Measurements from ENCODE around the gene KRTAP1-1.
"Not testable (repeated sequence)": the region's sequence is repeated elsewhere in the genome, so short reads cannot be mapped to it uniquely, and the experiment has no call there.

KRTAP1-1 gene

DNA sequence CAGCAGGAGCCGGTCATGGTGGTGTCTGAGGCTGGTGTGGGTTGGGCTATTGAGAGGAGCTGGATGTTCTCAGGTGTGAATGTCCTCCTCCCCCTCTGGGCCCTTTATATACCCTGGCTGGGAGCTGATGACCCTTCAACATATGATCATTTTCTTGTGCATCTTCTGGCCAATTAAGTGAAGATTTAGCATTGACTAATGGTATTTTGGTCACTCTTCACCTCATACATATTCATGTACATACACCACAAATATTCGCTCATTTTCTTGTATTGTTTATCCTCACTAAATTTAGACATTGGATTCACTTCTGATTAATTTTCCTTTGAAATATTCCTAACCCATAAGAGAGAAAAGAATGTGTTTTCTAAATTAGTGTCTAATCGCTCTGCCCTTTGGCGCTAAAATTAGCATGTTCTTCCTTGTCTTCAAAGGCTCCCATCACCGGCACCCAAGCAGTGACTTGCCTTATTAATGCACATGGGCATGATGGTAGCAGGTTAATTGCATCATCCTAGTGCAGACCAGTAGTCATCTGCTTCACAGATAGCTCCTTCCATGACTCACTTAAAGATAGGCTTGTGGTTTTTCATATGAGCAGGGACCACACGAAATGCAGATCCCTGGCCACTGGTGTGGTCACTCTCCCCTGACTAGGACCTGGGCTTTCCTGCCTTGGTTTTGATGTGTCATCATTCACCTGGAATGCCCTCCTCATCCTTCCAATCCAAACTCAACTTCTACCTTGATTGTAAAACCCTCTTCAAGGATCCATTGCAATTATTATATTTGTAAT, 24.8 kb upstream of the KRTAP1-1 start, which contains the start of gene KRTAP2-4:
Gene KRTAP2-4, minus strand, starts transcription at position 51 of the 796 bp plus-strand sequence. Its CDS starts 34 bp downstream, at position 17.
- no peak within 1 kb of the TSS for H3K27ac ChIP-seq (ENCODE audit: low read length)
- no peaks in the 10 kb centered on the region for H3K9me3 ChIP-seq (ENCODE audit: control insufficient read depth in 2 of 2, low read length in 2 of 2)
- no peaks in the 10 kb centered on the region for H3K36me3 ChIP-seq (ENCODE audit: control insufficient read depth in 2 of 2, insufficient read depth in 2 of 2, low read length in 2 of 2)
- H3K4me1 ChIP-seq (ENCODE audit: control insufficient read depth, insufficient read depth, low read length), result no peaks in the 10 kb centered on the region
- no peaks in the 10 kb centered on the region for H3K27me3 ChIP-seq (ENCODE audit: control insufficient read depth in 1 of 2, insufficient read depth in 2 of 2, low read length in 2 of 2)
- no peak within 1 kb of the TSS for H3K4me3 ChIP-seq (ENCODE audit: low read length in 2 of 2)
- no peak within 1 kb of the TSS for H3K9ac ChIP-seq (ENCODE audit: low read length in 2 of 2)

DNA sequence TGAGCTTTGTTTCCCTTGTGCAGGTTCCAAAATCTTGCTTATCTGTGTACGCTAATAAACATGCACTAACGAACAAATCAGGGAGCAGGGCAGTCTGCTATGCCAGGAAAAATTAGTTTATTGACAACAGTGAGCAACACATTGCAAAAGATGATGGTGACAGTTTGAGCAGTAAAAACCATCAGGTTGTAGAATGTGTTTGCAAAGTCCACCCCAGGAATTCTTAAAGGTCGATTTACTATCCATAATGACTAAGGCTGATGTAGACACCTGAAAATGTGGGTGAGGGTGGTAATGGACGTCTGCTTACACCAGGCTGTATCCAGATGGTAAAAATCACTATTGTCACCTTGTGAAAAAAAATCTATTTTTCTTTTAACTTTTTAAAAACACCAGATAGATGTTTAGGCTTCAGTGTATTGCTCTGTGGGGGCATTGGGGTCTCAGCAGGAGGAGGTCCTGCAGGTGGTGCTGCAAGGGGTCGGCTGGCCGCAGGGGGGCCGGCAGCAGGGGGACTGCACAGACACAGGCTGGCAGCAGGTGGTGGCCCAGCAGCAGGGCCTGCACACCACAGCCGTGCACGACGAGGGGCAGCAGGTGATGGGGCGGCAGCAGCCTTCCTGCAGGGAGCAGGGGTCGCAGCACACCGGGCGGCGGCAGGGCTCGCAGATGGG, 23.9 kb upstream of the KRTAP1-1 start:
- H3K9ac ChIP-seq (ENCODE audit: low read length in 2 of 2); H3K9me3 ChIP-seq (ENCODE audit: control insufficient read depth in 2 of 2, low read length in 2 of 2); H3K27me3 ChIP-seq (ENCODE audit: control insufficient read depth in 1 of 2, insufficient read depth in 2 of 2, low read length in 2 of 2); H3K4me3 ChIP-seq (ENCODE audit: low read length in 2 of 2); H3K36me3 ChIP-seq (ENCODE audit: control insufficient read depth in 2 of 2, insufficient read depth in 2 of 2, low read length in 2 of 2); H3K27ac ChIP-seq (ENCODE audit: low read length); H3K4me1 ChIP-seq (ENCODE audit: control insufficient read depth, insufficient read depth, low read length): not testable (repeated sequence)

DNA sequence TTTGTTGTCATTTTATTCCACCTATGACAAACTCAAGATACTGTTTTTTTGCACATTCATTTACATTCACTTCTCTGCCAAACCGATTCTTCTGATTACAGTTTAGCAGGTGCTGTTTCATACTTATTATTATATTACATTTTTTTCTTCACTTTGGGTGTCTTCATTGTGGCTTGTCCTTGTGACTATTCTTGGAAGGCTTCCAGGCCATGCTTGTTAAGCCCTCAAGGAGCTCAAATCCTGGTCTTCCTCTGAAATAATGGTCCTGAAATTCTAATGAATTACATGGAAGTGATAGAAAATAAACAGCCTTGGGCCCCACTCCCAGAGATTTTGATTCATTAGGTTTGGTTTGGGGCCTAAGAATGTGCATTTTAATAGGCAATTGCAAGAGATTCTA, 23.1 kb upstream of the KRTAP1-1 start:
- Histone ChIP-seq H3K9ac (ENCODE audit: low read length in 2 of 2) (no peak overlapping the region), H3K27ac (ENCODE audit: low read length) (no peak overlapping the region), H3K36me3 (ENCODE audit: control insufficient read depth in 2 of 2, insufficient read depth in 2 of 2, low read length in 2 of 2) (no peaks in the 10 kb centered on the region), H3K9me3 (ENCODE audit: control insufficient read depth in 2 of 2, low read length in 2 of 2) (no peaks in the 10 kb centered on the region), H3K4me1 (ENCODE audit: control insufficient read depth, insufficient read depth, low read length) (no peaks in the 10 kb centered on the region), H3K27me3 (ENCODE audit: control insufficient read depth in 1 of 2, insufficient read depth in 2 of 2, low read length in 2 of 2) (no peaks in the 10 kb centered on the region), H3K4me3 (ENCODE audit: low read length in 2 of 2) (no peak overlapping the region)

DNA sequence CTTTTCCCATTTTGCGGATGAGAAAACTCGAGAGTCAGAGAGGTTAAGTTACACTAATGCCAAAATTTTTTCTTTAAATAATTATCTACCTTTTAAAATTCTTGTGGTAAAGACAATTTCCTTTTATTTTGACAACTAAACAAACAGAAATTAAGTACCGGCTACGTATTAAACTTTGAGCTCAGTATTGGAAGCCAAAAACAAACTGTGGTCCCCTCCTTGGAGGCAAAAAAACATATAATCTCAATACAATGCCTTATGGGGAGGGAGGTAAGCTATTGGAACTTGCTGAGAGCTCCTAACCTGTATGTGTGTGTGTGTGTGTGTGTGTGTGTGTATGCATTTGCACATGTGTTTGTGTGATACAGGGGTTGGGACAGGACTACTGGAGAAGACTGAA, 22.2 kb upstream of the KRTAP1-1 start:
- Histone ChIP-seq H3K27me3 (ENCODE audit: control insufficient read depth in 1 of 2, insufficient read depth in 2 of 2, low read length in 2 of 2) (peaks cover 0 to 2% of the 10 kb centered on the region in 2 donors), H3K9ac (ENCODE audit: low read length in 2 of 2) (no peak overlapping the region), H3K9me3 (ENCODE audit: control insufficient read depth in 2 of 2, low read length in 2 of 2) (peaks cover 0 to 3% of the 10 kb centered on the region in 2 donors), H3K4me1 (ENCODE audit: control insufficient read depth, insufficient read depth, low read length) (no peaks in the 10 kb centered on the region), H3K4me3 (ENCODE audit: low read length in 2 of 2) (no peak overlapping the region), H3K27ac (ENCODE audit: low read length) (no peak overlapping the region), H3K36me3 (ENCODE audit: control insufficient read depth in 2 of 2, insufficient read depth in 2 of 2, low read length in 2 of 2) (no peaks in the 10 kb centered on the region)

DNA sequence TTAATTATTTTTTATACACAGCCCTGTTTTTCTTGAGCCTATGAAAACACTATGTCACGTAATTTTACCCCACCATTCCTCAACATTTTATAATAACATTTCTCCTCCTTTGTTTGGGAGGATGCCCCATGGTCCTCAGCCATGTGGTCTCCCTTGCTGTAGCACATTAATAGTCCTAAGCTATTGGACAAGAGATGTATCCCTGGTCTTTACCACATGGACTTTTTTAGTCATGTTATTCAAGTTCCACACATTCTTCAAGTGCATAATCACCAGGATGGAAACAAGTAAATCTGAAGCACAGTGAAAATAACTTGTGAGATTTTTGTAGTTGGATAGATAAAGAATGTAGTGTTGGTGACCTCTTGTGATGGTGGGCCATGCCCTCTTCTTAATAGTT, 20.7 kb upstream of the KRTAP1-1 start:
- no peak overlapping the region for H3K27ac ChIP-seq (ENCODE audit: low read length)
- H3K9me3 ChIP-seq (ENCODE audit: control insufficient read depth in 2 of 2, low read length in 2 of 2), result peaks cover 0 to 3% of the 10 kb centered on the region in 2 donors
- no peak overlapping the region for H3K4me3 ChIP-seq (ENCODE audit: low read length in 2 of 2)

DNA sequence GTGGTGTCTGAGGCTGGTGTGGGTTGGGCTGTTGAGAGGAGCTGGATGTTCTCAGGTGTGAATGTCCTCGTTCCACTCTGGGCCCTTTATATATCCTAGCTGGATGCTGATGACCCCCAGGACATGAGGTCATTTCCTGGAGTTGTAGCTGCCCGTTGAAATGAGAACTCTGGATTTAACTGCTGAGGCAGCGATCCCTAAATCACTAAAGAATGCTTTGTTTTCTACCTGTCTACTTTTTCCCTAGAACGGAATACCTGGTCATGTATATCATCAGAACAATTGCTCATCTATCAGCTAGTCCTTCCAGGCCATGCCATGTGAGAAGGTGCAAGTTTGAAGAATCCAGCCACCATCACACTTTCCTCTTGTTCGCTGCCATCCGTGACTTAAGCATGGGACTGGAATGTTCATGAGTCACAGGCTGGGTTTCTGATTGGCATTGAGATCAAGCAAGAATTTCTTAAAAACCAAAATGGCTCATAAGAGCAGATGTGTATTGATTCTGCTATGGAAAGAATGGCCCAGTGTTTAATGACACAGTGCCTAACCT, 18.9 kb upstream of the KRTAP1-1 start, which contains the start of gene KRTAP2-3:
Gene KRTAP2-3, minus strand, starts transcription at position 63 of the 553 bp plus-strand sequence. CDS start 64 bp downstream, outside the sequence.
- H3K27me3 ChIP-seq (ENCODE audit: control insufficient read depth in 1 of 2, insufficient read depth in 2 of 2, low read length in 2 of 2), result peaks cover 0 to 2% of the 10 kb centered on the region in 2 donors
- H3K36me3 ChIP-seq (ENCODE audit: control insufficient read depth in 2 of 2, insufficient read depth in 2 of 2, low read length in 2 of 2), result no peaks in the 10 kb centered on the region
- no peak within 1 kb of the TSS for H3K9ac ChIP-seq (ENCODE audit: low read length in 2 of 2)
- no peaks in the 10 kb centered on the region for H3K4me1 ChIP-seq (ENCODE audit: control insufficient read depth, insufficient read depth, low read length)
- no peak within 1 kb of the TSS for H3K27ac ChIP-seq (ENCODE audit: low read length)
- H3K4me3 ChIP-seq (ENCODE audit: low read length in 2 of 2), result no peak within 1 kb of the TSS
- peaks cover 0 to 3% of the 10 kb centered on the region in 2 donors for H3K9me3 ChIP-seq (ENCODE audit: control insufficient read depth in 2 of 2, low read length in 2 of 2)

More for the DNA sequence above, 20.7 kb upstream of the KRTAP1-1 start:
- Histone ChIP-seq H3K9ac (ENCODE audit: low read length in 2 of 2) (no peak overlapping the region), H3K4me1 (ENCODE audit: control insufficient read depth, insufficient read depth, low read length) (no peaks in the 10 kb centered on the region), H3K36me3 (ENCODE audit: control insufficient read depth in 2 of 2, insufficient read depth in 2 of 2, low read length in 2 of 2) (no peaks in the 10 kb centered on the region), H3K27me3 (ENCODE audit: control insufficient read depth in 1 of 2, insufficient read depth in 2 of 2, low read length in 2 of 2) (peaks cover 0 to 2% of the 10 kb centered on the region in 2 donors)

DNA sequence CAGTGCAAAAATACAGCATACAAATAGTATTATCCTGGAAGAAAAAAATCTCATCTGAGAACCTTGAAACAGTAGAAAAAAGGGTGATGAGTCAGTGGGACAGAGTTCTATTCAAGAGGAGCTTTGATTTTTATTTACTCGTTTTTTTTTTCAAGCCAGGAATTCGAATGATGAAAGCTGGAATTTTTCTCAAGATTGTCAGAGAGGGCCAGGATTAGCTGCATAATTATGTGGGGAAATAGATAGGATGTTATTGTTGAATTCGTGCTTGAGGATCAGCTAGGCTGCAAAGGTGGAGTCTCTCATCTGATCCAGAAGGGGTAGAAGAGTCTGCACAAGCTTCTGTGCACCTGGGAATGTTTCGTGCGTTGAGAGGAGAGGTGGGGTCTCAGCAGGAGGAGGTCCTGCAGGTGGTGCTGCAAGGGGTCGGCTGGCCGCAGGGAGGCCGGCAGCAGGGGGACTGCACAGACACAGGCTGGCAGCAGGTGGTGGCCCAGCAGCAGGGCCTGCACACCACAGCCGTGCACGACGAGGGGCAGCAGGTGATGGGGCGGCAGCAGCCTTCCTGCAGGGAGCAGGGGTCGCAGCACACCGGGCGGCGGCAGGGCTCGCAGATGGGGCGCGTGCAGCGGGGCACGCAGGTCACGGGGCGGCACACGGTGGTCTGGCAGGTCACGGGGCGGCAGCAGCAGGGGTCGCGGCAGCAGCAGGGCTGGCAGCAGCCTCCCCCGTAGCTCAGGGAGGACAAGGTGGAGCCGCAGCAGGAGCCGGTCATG, 18.2 kb upstream of the KRTAP1-1 start:
- not testable (repeated sequence) for H3K4me3 ChIP-seq (ENCODE audit: low read length in 2 of 2); H3K36me3 ChIP-seq (ENCODE audit: control insufficient read depth in 2 of 2, insufficient read depth in 2 of 2, low read length in 2 of 2); H3K27me3 ChIP-seq (ENCODE audit: control insufficient read depth in 1 of 2, insufficient read depth in 2 of 2, low read length in 2 of 2); H3K27ac ChIP-seq (ENCODE audit: low read length); H3K9ac ChIP-seq (ENCODE audit: low read length in 2 of 2); H3K9me3 ChIP-seq (ENCODE audit: control insufficient read depth in 2 of 2, low read length in 2 of 2); H3K4me1 ChIP-seq (ENCODE audit: control insufficient read depth, insufficient read depth, low read length)

DNA sequence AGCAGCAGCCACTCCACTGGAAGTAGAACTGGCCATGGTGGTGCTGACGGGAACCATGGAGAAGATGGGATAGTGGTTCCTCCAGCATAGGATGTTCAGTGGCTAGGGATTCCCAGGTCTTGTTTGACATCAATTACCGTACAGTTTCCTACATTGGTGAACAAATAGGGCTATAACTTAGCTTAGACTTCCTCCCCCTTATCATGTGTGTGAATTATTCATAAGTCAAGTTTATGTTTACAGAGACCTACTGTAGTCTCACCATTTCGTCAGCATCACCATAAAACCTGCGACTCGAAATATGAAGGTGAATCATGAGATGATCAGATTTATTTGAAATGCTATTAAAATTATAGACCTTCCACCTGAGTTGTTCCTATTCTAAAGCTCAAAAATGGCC, 17.5 kb upstream of the KRTAP1-1 start:
- peaks cover 0 to 2% of the 10 kb centered on the region in 2 donors for H3K27me3 ChIP-seq (ENCODE audit: control insufficient read depth in 1 of 2, insufficient read depth in 2 of 2, low read length in 2 of 2)
- no peak overlapping the region for H3K4me3 ChIP-seq (ENCODE audit: low read length in 2 of 2)
- no peaks in the 10 kb centered on the region for H3K36me3 ChIP-seq (ENCODE audit: control insufficient read depth in 2 of 2, insufficient read depth in 2 of 2, low read length in 2 of 2)
- peaks cover 0 to 7% of the 10 kb centered on the region in 2 donors for H3K9me3 ChIP-seq (ENCODE audit: control insufficient read depth in 2 of 2, low read length in 2 of 2)
- no peaks in the 10 kb centered on the region for H3K4me1 ChIP-seq (ENCODE audit: control insufficient read depth, insufficient read depth, low read length)
- H3K9ac ChIP-seq (ENCODE audit: low read length in 2 of 2), result no peak overlapping the region
- H3K27ac ChIP-seq (ENCODE audit: low read length), result no peak overlapping the region

DNA sequence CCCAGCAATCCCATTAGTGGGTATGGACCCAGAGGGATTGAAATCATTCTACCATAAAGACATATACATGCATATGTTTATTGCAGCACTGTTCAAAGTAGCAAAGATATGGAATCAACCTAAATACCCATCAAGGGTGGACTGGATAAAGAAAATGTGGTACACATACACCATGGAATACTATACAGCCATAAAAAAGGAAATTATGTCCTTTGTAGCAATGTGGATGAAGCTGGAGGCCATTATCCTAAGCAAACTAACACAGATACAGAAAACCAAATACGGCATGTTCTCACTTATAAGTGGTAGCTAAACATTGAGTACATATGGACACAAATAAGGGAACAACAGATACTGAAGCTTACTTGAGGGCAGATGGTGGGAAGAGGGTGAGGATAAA, 16.3 kb upstream of the KRTAP1-1 start:
- H3K27me3 ChIP-seq (ENCODE audit: control insufficient read depth in 1 of 2, insufficient read depth in 2 of 2, low read length in 2 of 2), result peaks cover 0 to 2% of the 10 kb centered on the region in 2 donors
- peaks cover 0 to 7% of the 10 kb centered on the region in 2 donors for H3K9me3 ChIP-seq (ENCODE audit: control insufficient read depth in 2 of 2, low read length in 2 of 2)

DNA sequence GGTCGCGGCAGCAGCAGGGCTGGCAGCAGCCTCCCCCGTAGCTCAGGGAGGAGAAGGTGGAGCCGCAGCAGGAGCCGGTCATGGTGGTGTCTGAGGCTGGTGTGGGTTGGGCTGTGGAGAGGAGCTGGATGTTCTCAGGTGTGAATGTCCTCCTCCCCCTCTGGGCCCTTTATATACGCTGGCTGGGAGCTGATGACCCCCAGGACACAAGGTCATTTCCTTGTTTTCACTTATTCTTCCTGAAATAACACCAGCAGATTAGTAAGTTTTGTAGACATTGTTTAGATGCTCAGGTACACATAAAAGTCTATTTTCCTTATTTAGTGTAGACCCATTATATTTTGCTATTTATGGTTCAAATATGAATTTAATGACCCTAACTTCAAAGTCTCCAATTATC, 13.9 kb upstream of the KRTAP1-1 start, which contains the start of gene KRTAP2-2:
Gene KRTAP2-2, minus strand, starts transcription at position 101 of the 400 bp plus-strand sequence. Its CDS starts 19 bp downstream, at position 82.
- not testable (repeated sequence) for H3K9ac ChIP-seq (ENCODE audit: low read length in 2 of 2); H3K4me3 ChIP-seq (ENCODE audit: low read length in 2 of 2); H3K36me3 ChIP-seq (ENCODE audit: control insufficient read depth in 2 of 2, insufficient read depth in 2 of 2, low read length in 2 of 2); H3K9me3 ChIP-seq (ENCODE audit: control insufficient read depth in 2 of 2, low read length in 2 of 2); H3K27ac ChIP-seq (ENCODE audit: low read length); H3K4me1 ChIP-seq (ENCODE audit: control insufficient read depth, insufficient read depth, low read length); H3K27me3 ChIP-seq (ENCODE audit: control insufficient read depth in 1 of 2, insufficient read depth in 2 of 2, low read length in 2 of 2)

More for the DNA sequence above, 16.3 kb upstream of the KRTAP1-1 start:
- Histone ChIP-seq H3K4me3 (ENCODE audit: low read length in 2 of 2) (no peak overlapping the region), H3K27ac (ENCODE audit: low read length) (no peak overlapping the region), H3K4me1 (ENCODE audit: control insufficient read depth, insufficient read depth, low read length) (no peaks in the 10 kb centered on the region), H3K9ac (ENCODE audit: low read length in 2 of 2) (no peak overlapping the region), H3K36me3 (ENCODE audit: control insufficient read depth in 2 of 2, insufficient read depth in 2 of 2, low read length in 2 of 2) (no peaks in the 10 kb centered on the region)

Measured in stomach smooth muscle (tissue), 2 donors.